Ishikawa (cell line): ENCODE data around the gene GRAMD1A.

ENCODE experiments used
- EP300 ChIP-seq: IDR thresholded peaks from 2 replicates; pipeline ENCODE4 v1.6.1; 2012; ENCODE audit warnings: borderline replicate concordance
- REST ChIP-seq: IDR thresholded peaks from 2 replicates; pipeline ENCODE4 v1.6.1; 2012; ENCODE audit warnings: low read depth, mild to moderate bottlenecking
- TAF1 ChIP-seq: IDR thresholded peaks from 2 replicates; pipeline ENCODE4 v1.6.1; 2012; ENCODE audit warnings: low read depth, mild to moderate bottlenecking
- YY1 ChIP-seq: IDR thresholded peaks from 2 replicates; pipeline ENCODE4 v1.6.1; 2012; ENCODE audit warnings: low read depth
- ZBTB7A ChIP-seq: IDR thresholded peaks from 2 replicates; pipeline ENCODE4 v1.6.1; 2012; ENCODE audit warnings: low read depth

- no peak for TF ChIP-seq REST
- TF ChIP-seq ZBTB7A: no peak
- TF ChIP-seq EP300: no peak
- no peak for TF ChIP-seq TAF1
- TF ChIP-seq YY1: no peak
Observed at GRCh38 chr19:35026418-35026817, 26.3 kb downstream of the GRAMD1A start.
